HG02763 (cell line): ENCODE results near the gene HECTD4.
"Not testable (repeated sequence)": the region's sequence is repeated elsewhere in the genome, so short reads cannot be mapped to it uniquely, and the experiment has no call there.

Experiments
- ATAC-seq: cut with Tn5 transposase; IDR thresholded peaks from one replicate; pipeline ENCODE4 v1.9.1; 2021; ENCODE audit warnings: mild to moderate bottlenecking, moderate library complexity; ENCODE audit not compliant: unreplicated experiment

The HECTD4 gene

GRCh38 chr12:112381883-112382796, at the start of gene HECTD4:
HECTD4 (minus strand) TSS chr12:112382431; CDS start chr12:112382128, 303 bp downstream.
- peak; percentile 88 for ATAC-seq

- no peak for ATAC-seq
Measured at GRCh38 chr12:112431965-112432364, 49.7 kb upstream of the HECTD4 start.

GRCh38 chr12:112430929-112431328, 48.7 kb upstream of the HECTD4 start:
- no peak for ATAC-seq

- ATAC-seq, result no peak
Measured at GRCh38 chr12:112427760-112428159, 45.5 kb upstream of the HECTD4 start.

GRCh38 chr12:112425582-112426382, 43.6 kb upstream of the HECTD4 start:
- no peak for ATAC-seq

- no peak for ATAC-seq
Measured at GRCh38 chr12:112424126-112424525, 41.9 kb upstream of the HECTD4 start.

GRCh38 chr12:112422531-112422930, 40.3 kb upstream of the HECTD4 start:
- no peak for ATAC-seq

GRCh38 chr12:112421363-112421762, 39.1 kb upstream of the HECTD4 start:
- ATAC-seq, result no peak

GRCh38 chr12:112420740-112421139, 38.5 kb upstream of the HECTD4 start:
- ATAC-seq, result no peak

- ATAC-seq, result no peak
Measured at GRCh38 chr12:112419297-112420133, 37.3 kb upstream of the HECTD4 start.

- ATAC-seq, result peak; percentile 66
Measured at GRCh38 chr12:112418608-112419296, 36.5 kb upstream of the HECTD4 start, which contains the start of gene PTPN11. PTPN11 (plus strand) TSS chr12:112418947; CDS start chr12:112419112, 165 bp downstream.

GRCh38 chr12:112418273-112418607, 36.0 kb upstream of the HECTD4 start:
- ATAC-seq, result no peak

- not testable (repeated sequence) for ATAC-seq
Measured at GRCh38 chr12:112415457-112415856, 33.2 kb upstream of the HECTD4 start.

GRCh38 chr12:112413855-112414625, 31.8 kb upstream of the HECTD4 start:
- ATAC-seq, result no peak

- no peak for ATAC-seq
Measured at GRCh38 chr12:112409906-112410244, 27.6 kb upstream of the HECTD4 start.

GRCh38 chr12:112409064-112409905, 27.1 kb upstream of the HECTD4 start, which contains the start of gene RPL6:
RPL6 (minus strand) TSS chr12:112409605; CDS start chr12:112408656, 949 bp downstream.
- peak; percentile 65 for ATAC-seq

GRCh38 chr12:112408621-112409020, 26.4 kb upstream of the HECTD4 start:
- ATAC-seq, result no peak

GRCh38 chr12:112407683-112408082, 25.5 kb upstream of the HECTD4 start:
- ATAC-seq, result not testable (repeated sequence)
